Glutamatergic neuron (in vitro differentiated cells): ENCODE data around the gene RNGTT. TPM values are rescaled to one million over a fixed set of nuclear protein-coding genes. Genes with fewer than 3 reads are reported as not detected.
"Not testable (repeated sequence)": the region's sequence is repeated elsewhere in the genome, so short reads cannot be mapped to it uniquely, and the experiment has no call there.

Experiments used
- DNase-seq: peaks from one replicate; pipeline ENCODE4 v3.0.0; 2022
- H3K27ac Mint-ChIP-seq: one replicate; pipeline ENCODE4 v1.8.0; 2020; ENCODE audit warnings: mild to moderate bottlenecking, mixed read lengths, inconsistent platforms; ENCODE audit not compliant: unreplicated experiment
- H3K27me3 Mint-ChIP-seq: one replicate; pipeline ENCODE4 v1.8.0; 2020; ENCODE audit warnings: mild to moderate bottlenecking, moderate library complexity, mixed read lengths, inconsistent platforms; ENCODE audit not compliant: unreplicated experiment
- H3K36me3 Mint-ChIP-seq: one replicate; pipeline ENCODE4 v1.8.0; 2020; ENCODE audit warnings: mild to moderate bottlenecking, mixed read lengths, inconsistent platforms; ENCODE audit not compliant: unreplicated experiment
- H3K4me1 Mint-ChIP-seq: one replicate; pipeline ENCODE4 v1.8.0; 2020; ENCODE audit warnings: mild to moderate bottlenecking, low read depth, mixed read lengths, inconsistent platforms; ENCODE audit not compliant: unreplicated experiment
- H3K4me3 Mint-ChIP-seq: one replicate; pipeline ENCODE4 v1.8.0; 2020; ENCODE audit warnings: mild to moderate bottlenecking, mixed read lengths, inconsistent platforms; ENCODE audit not compliant: unreplicated experiment
- H3K9me3 Mint-ChIP-seq: one replicate; pipeline ENCODE4 v1.8.0; 2020; ENCODE audit warnings: mild to moderate bottlenecking, moderate library complexity, mixed read lengths, inconsistent platforms; ENCODE audit not compliant: unreplicated experiment
- CTCF ChIP-seq: fragments of 200-600 bp; sonication (generic); IDR thresholded peaks from one replicate; pipeline ENCODE4 v1.5.0; 2021; ENCODE audit not compliant: partially characterized antibody, unreplicated experiment
- total RNA-seq: library from RNA; stranded (reverse); fragmentation: NEBNext Ultra II Directional; extraction: Animal tissue kit (Norgen Biotek cat#: 25700); gene quantifications from one replicate; pipeline ENCODE4 v1.2.1, GENCODE V29; 2021; ENCODE audit not compliant: unreplicated experiment

Gene RNGTT
- total RNA-seq, 1 donor from 2014 or later: 23.9 TPM

DNA sequence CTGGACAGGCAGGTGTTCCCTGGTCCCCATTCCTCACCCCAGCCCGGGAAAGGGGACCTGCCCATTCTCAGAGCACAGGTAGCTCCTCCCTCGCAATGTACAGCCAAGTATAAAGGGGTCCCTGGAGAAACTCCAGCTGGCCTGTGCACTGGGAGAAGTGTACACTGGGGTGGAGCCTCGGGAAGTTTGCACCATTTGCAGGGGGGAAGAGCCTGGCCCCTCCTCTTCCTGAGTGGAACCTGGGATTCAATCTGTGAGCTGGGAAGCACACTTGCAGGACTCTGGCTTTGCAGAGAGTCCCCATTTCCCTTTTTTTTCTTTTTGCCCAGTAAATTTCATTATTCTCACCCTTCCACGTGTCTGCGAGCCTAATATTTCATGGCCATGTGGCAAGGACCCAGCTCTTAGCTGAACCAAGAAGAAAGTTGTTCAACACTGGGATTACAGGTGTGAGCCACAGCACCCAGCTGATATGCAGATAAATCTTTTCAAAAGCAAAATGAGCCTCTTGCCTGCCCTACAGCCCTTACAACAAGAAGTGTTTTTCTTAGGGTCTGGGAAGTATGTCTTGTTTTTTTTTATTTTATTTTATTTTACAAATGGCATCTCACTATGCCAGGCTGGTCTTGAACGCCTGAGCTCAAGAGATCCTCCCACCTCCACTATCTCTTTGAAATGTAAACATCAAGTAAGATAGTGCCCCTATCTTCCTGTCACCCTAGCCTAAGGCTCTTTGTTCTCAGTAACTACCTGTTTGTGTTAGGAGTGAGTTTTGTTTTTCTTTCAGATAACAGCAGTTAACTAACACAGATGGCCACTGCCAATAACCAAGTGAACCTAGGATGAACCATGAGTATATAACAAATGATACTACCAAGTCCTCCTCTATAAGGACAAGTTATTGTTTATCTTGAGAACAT is 9.3 kb upstream of the RNGTT start:
- H3K4me1 Mint-ChIP-seq: peaks cover 1% of the 10 kb centered on the region
- no peak overlapping the region for H3K4me3 Mint-ChIP-seq
- peaks cover 7% of the 10 kb centered on the region for H3K27me3 Mint-ChIP-seq
- H3K9me3 Mint-ChIP-seq: peaks cover 4% of the 10 kb centered on the region
- TF ChIP-seq CTCF: no peak
- no peak for DNase-seq
- peaks cover 6% of the 10 kb centered on the region for H3K36me3 Mint-ChIP-seq
- H3K27ac Mint-ChIP-seq: no peak overlapping the region

- TF ChIP-seq CTCF: no peak
- Mint-ChIP-seq H3K27me3 (peaks cover 9% of the 10 kb centered on the region), H3K36me3 (peaks cover 6% of the 10 kb centered on the region), H3K9me3 (peaks cover 11% of the 10 kb centered on the region), H3K27ac (no peak overlapping the region), H3K4me3 (no peak overlapping the region), H3K4me1 (peaks cover 1% of the 10 kb centered on the region)
- no peak for DNase-seq
Measured at GRCh38 chr6:88970301-88970700, 6.9 kb upstream of the RNGTT start.

- H3K36me3 Mint-ChIP-seq, DNase-seq, H3K4me3 Mint-ChIP-seq, H3K4me1 Mint-ChIP-seq, H3K27me3 Mint-ChIP-seq, H3K27ac Mint-ChIP-seq: not testable (repeated sequence)
- H3K9me3 Mint-ChIP-seq: peaks cover 11% of the 10 kb centered on the region
Measured at GRCh38 chr6:88969255-88969654, 5.8 kb upstream of the RNGTT start.

- Mint-ChIP-seq H3K4me1 (peaks cover 6% of the 10 kb centered on the region), H3K4me3 (no peak overlapping the region), H3K36me3 (peaks cover 6% of the 10 kb centered on the region), H3K27ac (no peak overlapping the region), H3K27me3 (peaks cover 8% of the 10 kb centered on the region), H3K9me3 (peaks cover 12% of the 10 kb centered on the region)
- DNase-seq: no peak
- TF ChIP-seq CTCF: no peak
Measured at GRCh38 chr6:88967891-88968290, 4.5 kb upstream of the RNGTT start.

DNA sequence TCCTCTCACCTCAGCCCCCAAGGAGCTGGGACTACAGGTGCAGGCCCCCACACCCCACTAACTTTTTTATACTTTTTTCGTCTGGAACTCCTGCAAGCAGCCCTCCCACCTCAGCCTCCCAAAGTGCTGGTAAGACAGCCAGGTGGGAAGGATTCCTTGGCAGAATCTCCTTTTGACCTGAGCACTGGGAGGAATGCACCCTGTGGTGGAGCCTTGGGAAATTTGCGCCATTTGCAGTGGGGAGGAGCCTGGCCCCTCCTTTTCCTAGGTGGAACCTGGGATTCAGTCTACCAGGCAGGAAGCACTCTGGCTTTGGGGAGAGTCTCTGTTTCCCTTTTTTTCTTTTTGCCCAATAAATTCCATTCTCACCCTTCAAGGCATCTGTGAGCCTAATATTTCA is 2.3 kb upstream of the RNGTT start:
- Mint-ChIP-seq H3K27me3 (peaks cover 5% of the 10 kb centered on the region), H3K4me3 (no peak overlapping the region), H3K36me3 (peaks cover 6% of the 10 kb centered on the region), H3K27ac (no peak overlapping the region), H3K4me1 (peaks cover 6% of the 10 kb centered on the region), H3K9me3 (peaks cover 14% of the 10 kb centered on the region)
- no peak for TF ChIP-seq CTCF
- no peak for DNase-seq
